Measurements from ENCODE around the gene BRD1. TPM values are rescaled to one million over a fixed set of nuclear protein-coding genes. Genes with fewer than 3 reads are reported as not detected.

The BRD1 gene
- total RNA-seq, 8 experiments from 2014 or later: 19.1 to 44.4 (median 27.5) TPM

- no peak for ATAC-seq (replicated peaks in 6 of 8)
- Histone ChIP-seq H3K4me1 (replicated peaks in 1 of 2) (no peaks in the 10 kb centered on the region), H3K27ac (no peak overlapping the region), H3K4me3 (no peak overlapping the region)
- WGBS, 10 experiments: 0% methylated on average over 1 of the region's 5 CpGs; no CpG with 5 or more reads in 9 of the 10 experiments
- in situ Hi-C loops (cut with MboI; ENCODE audit: low pct_unique_long_range_greater_than_20kb in 2 of 9, low sequenced_read_pairs in 9 of 9, unreplicated experiment in 9 of 9): no loop called here
These were observed 91.1 kb downstream of the BRD1 start for GRCh38 chr22:49736538-49736937.

- no peak for ATAC-seq (replicated peaks in 6 of 8)
- H3K4me1 ChIP-seq (replicated peaks in 1 of 2): no peaks in the 10 kb centered on the region
- no peak overlapping the region for H3K27ac ChIP-seq
- H3K4me3 ChIP-seq: no peak overlapping the region
- in situ Hi-C loops (cut with MboI; ENCODE audit: low pct_unique_long_range_greater_than_20kb in 2 of 9, low sequenced_read_pairs in 9 of 9, unreplicated experiment in 9 of 9): no loop called here
- WGBS, 10 experiments: 0 to 79% (median 36%) methylated on average over 1 to 8 of the region's 13 CpGs; no CpG with 5 or more reads in 3 of the 10 experiments
These were observed 91.7 kb downstream of the BRD1 start for GRCh38 chr22:49735901-49736421.

GRCh38 chr22:49735411-49735900 lies 92.2 kb downstream of the BRD1 start:
- ATAC-seq (replicated peaks in 6 of 8): peak in 5 of 8 experiments; percentile 28 to 90 (median 40)
- 0 to 62% (median 20%) methylated on average over 1 to 2 of the region's 16 CpGs; no CpG with 5 or more reads in 5 of the 10 experiments for WGBS, 10 experiments
- H3K27ac ChIP-seq: no peak overlapping the region

GRCh38 chr22:49734882-49735281 lies 92.8 kb downstream of the BRD1 start:
- ATAC-seq (replicated peaks in 6 of 8): no peak
- 27% methylated on average over 3 of the region's 12 CpGs; no CpG with 5 or more reads in 9 of the 10 experiments for WGBS, 10 experiments
- Histone ChIP-seq H3K4me1 (replicated peaks in 1 of 2) (no peaks in the 10 kb centered on the region), H3K4me3 (no peak overlapping the region), H3K27ac (no peak overlapping the region)
- in situ Hi-C loops (cut with MboI; ENCODE audit: low pct_unique_long_range_greater_than_20kb in 2 of 9, low sequenced_read_pairs in 9 of 9, unreplicated experiment in 9 of 9): no loop called here

More at GRCh38 chr22:49735411-49735900, 92.2 kb downstream of the BRD1 start:
- no peak overlapping the region for H3K4me3 ChIP-seq
- no peaks in the 10 kb centered on the region for H3K4me1 ChIP-seq (replicated peaks in 1 of 2)
- in situ Hi-C loops (cut with MboI; ENCODE audit: low pct_unique_long_range_greater_than_20kb in 2 of 9, low sequenced_read_pairs in 9 of 9, unreplicated experiment in 9 of 9): no loop called here

GRCh38 chr22:49734390-49734789 lies 93.3 kb downstream of the BRD1 start:
- Histone ChIP-seq H3K4me1 (replicated peaks in 1 of 2) (no peaks in the 10 kb centered on the region), H3K4me3 (no peak overlapping the region), H3K27ac (no peak overlapping the region)
- 40 to 90% (median 62%) methylated on average over 1 to 6 of the region's 11 CpGs; no CpG with 5 or more reads in 4 of the 10 experiments for WGBS, 10 experiments
- no peak for ATAC-seq (replicated peaks in 6 of 8)
- in situ Hi-C loops (cut with MboI; ENCODE audit: low pct_unique_long_range_greater_than_20kb in 2 of 9, low sequenced_read_pairs in 9 of 9, unreplicated experiment in 9 of 9): no loop called here

GRCh38 chr22:49733631-49734030 lies 94.0 kb downstream of the BRD1 start:
- 13 to 90% (median 55%) methylated on average over 2 to 6 of the region's 7 CpGs; no CpG with 5 or more reads in 2 of the 10 experiments for WGBS, 10 experiments
- H3K4me3 ChIP-seq: no peak overlapping the region
- H3K27ac ChIP-seq: no peak overlapping the region
- H3K4me1 ChIP-seq (replicated peaks in 1 of 2): no peaks in the 10 kb centered on the region
- in situ Hi-C loops (cut with MboI; ENCODE audit: low pct_unique_long_range_greater_than_20kb in 2 of 9, low sequenced_read_pairs in 9 of 9, unreplicated experiment in 9 of 9): no loop called here
- ATAC-seq (replicated peaks in 6 of 8): no peak

GRCh38 chr22:49730656-49731055 lies 97.0 kb downstream of the BRD1 start:
- in situ Hi-C loops (cut with MboI; ENCODE audit: low pct_unique_long_range_greater_than_20kb in 2 of 9, low sequenced_read_pairs in 9 of 9, unreplicated experiment in 9 of 9): no loop called here
- H3K27ac ChIP-seq: no peak overlapping the region
- no peak for ATAC-seq (replicated peaks in 6 of 8)

GRCh38 chr22:49728570-49729271 lies 99.0 kb downstream of the BRD1 start:
- no peak for ATAC-seq (replicated peaks in 6 of 8)
- no peak overlapping the region for H3K4me3 ChIP-seq
- 13 to 69% (median 45%) methylated on average over 1 to 19 of the region's 31 CpGs; no CpG with 5 or more reads in 5 of the 10 experiments for WGBS, 10 experiments
- no peaks in the 10 kb centered on the region for H3K4me1 ChIP-seq (replicated peaks in 1 of 2)
- no peak overlapping the region for H3K27ac ChIP-seq
- in situ Hi-C loops (cut with MboI; ENCODE audit: low pct_unique_long_range_greater_than_20kb in 2 of 9, low sequenced_read_pairs in 9 of 9, unreplicated experiment in 9 of 9): no loop called here

More at GRCh38 chr22:49730656-49731055, 97.0 kb downstream of the BRD1 start:
- no peak overlapping the region for H3K4me3 ChIP-seq
- no peaks in the 10 kb centered on the region for H3K4me1 ChIP-seq (replicated peaks in 1 of 2)
- WGBS, 10 experiments: 0 to 96% (median 79%) methylated on average over 1 to 9 of the region's 9 CpGs

- WGBS, 10 experiments: 0 to 59% (median 38%) methylated on average over 2 to 7 of the region's 16 CpGs; no CpG with 5 or more reads in 5 of the 10 experiments
- Histone ChIP-seq H3K4me1 (replicated peaks in 1 of 2) (no peaks in the 10 kb centered on the region), H3K4me3 (no peak overlapping the region), H3K27ac (no peak overlapping the region)
- in situ Hi-C loops (cut with MboI; ENCODE audit: low pct_unique_long_range_greater_than_20kb in 2 of 9, low sequenced_read_pairs in 9 of 9, unreplicated experiment in 9 of 9): no loop called here
- no peak for ATAC-seq (replicated peaks in 6 of 8)
These were observed 99.6 kb downstream of the BRD1 start for GRCh38 chr22:49727881-49728569.

- ATAC-seq (replicated peaks in 6 of 8): no peak
- 0 to 78% (median 72%) methylated on average over 1 to 7 of the region's 27 CpGs; no CpG with 5 or more reads in 5 of the 10 experiments for WGBS, 10 experiments
- in situ Hi-C loops (cut with MboI; ENCODE audit: low pct_unique_long_range_greater_than_20kb in 2 of 9, low sequenced_read_pairs in 9 of 9, unreplicated experiment in 9 of 9): no loop called here
- H3K27ac ChIP-seq: no peak overlapping the region
- no peaks in the 10 kb centered on the region for H3K4me1 ChIP-seq (replicated peaks in 1 of 2)
- H3K4me3 ChIP-seq: no peak overlapping the region
These were observed 100.3 kb downstream of the BRD1 start for GRCh38 chr22:49727191-49727880.

- no peak for ATAC-seq (replicated peaks in 6 of 8)
- H3K27ac ChIP-seq: no peak overlapping the region
- no peak overlapping the region for H3K4me3 ChIP-seq
- no peaks in the 10 kb centered on the region for H3K4me1 ChIP-seq (replicated peaks in 1 of 2)
- 0 to 81% (median 57%) methylated on average over 1 to 4 of the region's 17 CpGs; no CpG with 5 or more reads in 7 of the 10 experiments for whole genome bisulfite sequencing, 10 experiments
- in situ Hi-C loops (cut with MboI; ENCODE audit: low pct_unique_long_range_greater_than_20kb in 2 of 9, low sequenced_read_pairs in 9 of 9, unreplicated experiment in 9 of 9): no loop called here
These were observed 101.0 kb downstream of the BRD1 start for GRCh38 chr22:49726701-49727101.

- H3K4me1 ChIP-seq (replicated peaks in 1 of 2): no peaks in the 10 kb centered on the region
- in situ Hi-C loops (cut with MboI; ENCODE audit: low pct_unique_long_range_greater_than_20kb in 2 of 9, low sequenced_read_pairs in 9 of 9, unreplicated experiment in 9 of 9): no loop called here
- no peak overlapping the region for H3K4me3 ChIP-seq
- H3K27ac ChIP-seq: no peak overlapping the region
- no peak for ATAC-seq (replicated peaks in 6 of 8)
- 0 to 70% (median 43%) methylated on average over 2 to 5 of the region's 10 CpGs; no CpG with 5 or more reads in 5 of the 10 experiments for WGBS, 10 experiments
These were observed 101.5 kb downstream of the BRD1 start for GRCh38 chr22:49726022-49726681.
